Lower lobe of right lung (tissue), 2 donors: Measurements from ENCODE around the gene SYPL1. TPM values are rescaled to one million over a fixed set of nuclear protein-coding genes. Genes with fewer than 3 reads are reported as not detected.

ENCODE experiments used
- ATAC-seq, 2 donors: fragments of 200-7000 bp; cut with Tn5 transposase; one replicate each; pipeline ENCODE4 v1.9.1; 2020 to 2022; ENCODE audit warnings: mild to moderate bottlenecking in 2 of 2, moderate library complexity in 2 of 2
- DNase-seq: peaks from one replicate; pipeline ENCODE4 v3.0.0-alpha.2; 2020
- H3K27ac ChIP-seq: fragments of 200-600 bp; one replicate; pipeline ENCODE4 v1.8.0; 2022
- H3K27me3 ChIP-seq: fragments of 200-600 bp; one replicate; pipeline ENCODE4 v1.8.0; 2022; ENCODE audit warnings: low read depth
- H3K36me3 ChIP-seq: fragments of 200-600 bp; one replicate; pipeline ENCODE4 v1.8.0; 2022; ENCODE audit warnings: mild to moderate bottlenecking
- H3K4me1 ChIP-seq: fragments of 200-600 bp; one replicate; pipeline ENCODE4 v1.8.0; 2022
- H3K4me3 ChIP-seq: fragments of 200-600 bp; one replicate; pipeline ENCODE4 v1.8.0; 2022; ENCODE audit warnings: mild to moderate bottlenecking
- H3K9me3 ChIP-seq: fragments of 200-600 bp; one replicate; pipeline ENCODE4 v1.8.0; 2022
- intact Hi-C: fragments of 100-400 bp; cut with DNase I; formaldehyde crosslinking; loops from one replicate; pipeline ENCODE4 v1.11.0; 2022
- total RNA-seq: library from RNA; stranded (reverse); fragmentation: NEBNext Ultra II Directional; extraction: Animal tissue kit (Norgen Biotek cat#: 25700); gene quantifications from one replicate; pipeline ENCODE4 v1.2.1, GENCODE V29; 2021
- TF ChIP-seq, protein P1 (sequence below): fragments of 200-600 bp; IDR thresholded peaks from one replicate; pipeline ENCODE4 v1.8.0; 2022; ENCODE audit warnings: antibody characterized with exemption, mild to moderate bottlenecking
- donor health status: DM: no; HTN: yes; CAD: no; lungs with severe emphysema.

SYPL1 gene
- total RNA-seq, 1 donor from 2014 or later, result 79.6 TPM

DNA sequence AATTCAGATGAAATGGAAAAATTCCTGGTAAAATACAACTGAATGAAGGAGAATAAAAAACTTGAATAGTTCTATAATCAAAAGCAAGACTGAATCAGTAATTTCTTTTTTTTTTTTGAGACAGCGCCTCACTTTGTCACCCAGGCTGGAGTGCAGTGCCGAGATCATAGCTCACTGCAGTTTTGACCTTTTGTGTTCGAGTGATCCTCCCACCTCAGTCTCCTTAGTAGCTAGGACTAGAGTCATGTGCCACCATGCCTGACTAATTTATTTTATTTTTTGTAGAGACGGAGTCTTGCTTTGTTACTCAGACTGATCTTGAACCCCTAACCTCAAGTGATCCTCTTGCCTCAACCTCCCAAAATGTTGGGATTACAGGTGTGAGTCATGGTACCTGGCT is 26.1 kb downstream of the SYPL1 start:
- no peak overlapping the region for H3K4me3 ChIP-seq
- H3K27ac ChIP-seq, result no peak overlapping the region
- no peaks in the 10 kb centered on the region for H3K4me1 ChIP-seq
- TF ChIP-seq, protein P1, sequence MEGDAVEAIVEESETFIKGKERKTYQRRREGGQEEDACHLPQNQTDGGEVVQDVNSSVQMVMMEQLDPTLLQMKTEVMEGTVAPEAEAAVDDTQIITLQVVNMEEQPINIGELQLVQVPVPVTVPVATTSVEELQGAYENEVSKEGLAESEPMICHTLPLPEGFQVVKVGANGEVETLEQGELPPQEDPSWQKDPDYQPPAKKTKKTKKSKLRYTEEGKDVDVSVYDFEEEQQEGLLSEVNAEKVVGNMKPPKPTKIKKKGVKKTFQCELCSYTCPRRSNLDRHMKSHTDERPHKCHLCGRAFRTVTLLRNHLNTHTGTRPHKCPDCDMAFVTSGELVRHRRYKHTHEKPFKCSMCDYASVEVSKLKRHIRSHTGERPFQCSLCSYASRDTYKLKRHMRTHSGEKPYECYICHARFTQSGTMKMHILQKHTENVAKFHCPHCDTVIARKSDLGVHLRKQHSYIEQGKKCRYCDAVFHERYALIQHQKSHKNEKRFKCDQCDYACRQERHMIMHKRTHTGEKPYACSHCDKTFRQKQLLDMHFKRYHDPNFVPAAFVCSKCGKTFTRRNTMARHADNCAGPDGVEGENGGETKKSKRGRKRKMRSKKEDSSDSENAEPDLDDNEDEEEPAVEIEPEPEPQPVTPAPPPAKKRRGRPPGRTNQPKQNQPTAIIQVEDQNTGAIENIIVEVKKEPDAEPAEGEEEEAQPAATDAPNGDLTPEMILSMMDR, result no peak
- H3K36me3 ChIP-seq, result peaks cover 27% of the 10 kb centered on the region
- ATAC-seq (no peak), DNase-seq (no peak)
- H3K9me3 ChIP-seq, result no peaks in the 10 kb centered on the region
- no peaks in the 10 kb centered on the region for H3K27me3 ChIP-seq
- intact Hi-C loops, result no loop called here

DNA sequence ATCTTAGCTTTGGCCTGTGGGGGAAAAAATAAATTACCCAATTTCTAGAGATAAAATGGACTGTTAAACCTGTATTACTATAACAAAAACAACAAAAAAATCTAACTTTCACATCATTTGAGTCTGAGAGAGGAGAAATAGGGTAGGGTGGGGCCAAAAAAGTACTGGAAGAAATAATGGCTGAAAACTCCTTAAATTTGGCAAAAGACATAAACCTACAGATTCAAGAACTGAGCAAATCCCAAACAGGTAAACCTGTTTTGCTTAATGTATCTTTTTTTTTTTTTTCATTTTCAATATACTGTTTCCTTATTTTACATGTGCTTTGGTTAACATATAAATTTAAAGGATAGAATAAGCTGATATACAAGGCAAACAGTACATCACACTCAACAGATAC is 27.1 kb downstream of the SYPL1 start:
- DNase-seq (no peak), ATAC-seq (no peak)
- intact Hi-C loops, result no loop called here
- Histone ChIP-seq H3K27ac (no peak overlapping the region), H3K4me3 (no peak overlapping the region), H3K9me3 (no peaks in the 10 kb centered on the region), H3K27me3 (no peaks in the 10 kb centered on the region), H3K36me3 (peaks cover 17% of the 10 kb centered on the region), H3K4me1 (no peaks in the 10 kb centered on the region)
- TF ChIP-seq, protein P1, result no peak

DNA sequence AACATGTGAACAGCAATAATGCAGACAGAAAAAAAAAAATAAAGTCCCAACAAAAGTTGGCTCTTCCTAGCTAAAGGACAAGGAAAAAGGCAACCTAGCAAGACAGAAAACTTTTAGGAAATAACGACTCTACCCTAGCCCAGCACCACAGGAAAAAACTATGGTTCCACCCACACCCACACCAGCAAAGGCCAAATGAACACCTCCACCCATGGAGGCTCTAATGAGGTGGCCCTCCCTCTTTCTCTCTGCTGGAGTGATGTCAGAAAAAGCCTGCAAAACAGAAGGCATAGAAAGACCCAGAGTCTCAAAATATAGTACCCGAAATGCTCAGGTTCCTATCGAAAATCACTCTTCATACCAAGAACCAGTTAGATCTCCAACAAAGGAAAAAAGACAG is 28.4 kb downstream of the SYPL1 start:
- TF ChIP-seq, protein P1, result no peak
- intact Hi-C loops, result no loop called here
- Histone ChIP-seq H3K36me3 (peaks cover 7% of the 10 kb centered on the region), H3K4me3 (no peak overlapping the region), H3K27me3 (no peaks in the 10 kb centered on the region), H3K27ac (no peak overlapping the region), H3K9me3 (no peaks in the 10 kb centered on the region), H3K4me1 (no peaks in the 10 kb centered on the region)
- ATAC-seq (no peak), DNase-seq (no peak)

DNA sequence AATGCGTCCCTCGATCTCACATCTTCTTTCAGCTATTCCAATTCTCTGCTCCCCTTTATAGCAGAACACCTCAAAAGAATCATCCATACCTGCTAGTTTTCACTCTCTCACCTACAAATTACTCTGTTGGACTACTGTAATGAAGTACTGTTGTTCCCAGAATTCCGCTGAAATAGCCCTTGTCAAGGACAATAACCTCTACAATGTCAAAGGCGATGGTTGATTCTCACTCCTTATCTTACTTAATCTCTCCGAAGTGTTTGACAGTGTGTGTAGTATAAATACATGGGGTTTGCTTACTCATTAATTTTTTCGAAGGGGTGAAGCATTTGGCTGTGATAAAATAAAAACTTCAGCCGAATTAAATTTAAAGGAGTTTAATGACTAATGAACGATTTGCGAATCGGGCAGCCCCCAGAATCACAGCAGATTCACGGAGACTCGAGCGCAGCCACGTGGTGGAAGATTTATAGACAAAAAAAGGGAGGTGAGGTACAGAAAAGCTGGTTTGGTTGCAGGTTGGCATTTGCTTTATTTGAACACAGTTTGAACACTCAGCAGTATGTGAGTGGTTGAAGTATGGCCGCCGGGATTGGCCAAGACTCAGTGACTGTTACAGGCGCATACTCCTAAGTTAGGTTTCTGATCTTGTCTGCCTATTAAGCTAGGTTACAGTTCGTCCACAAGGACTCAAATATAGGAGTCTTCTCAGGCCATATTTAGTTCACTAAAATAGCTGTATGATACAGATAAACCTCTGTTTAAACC is 29.8 kb downstream of the SYPL1 start:
- Histone ChIP-seq H3K27me3 (no peaks in the 10 kb centered on the region), H3K9me3 (no peaks in the 10 kb centered on the region), H3K4me3 (no peak overlapping the region), H3K36me3 (no peaks in the 10 kb centered on the region), H3K4me1 (no peaks in the 10 kb centered on the region), H3K27ac (no peak overlapping the region)
- DNase-seq (no peak), ATAC-seq (peak; percentile 41 to 84)
- intact Hi-C loops, result no loop called here
- TF ChIP-seq, protein P1, result no peak

DNA sequence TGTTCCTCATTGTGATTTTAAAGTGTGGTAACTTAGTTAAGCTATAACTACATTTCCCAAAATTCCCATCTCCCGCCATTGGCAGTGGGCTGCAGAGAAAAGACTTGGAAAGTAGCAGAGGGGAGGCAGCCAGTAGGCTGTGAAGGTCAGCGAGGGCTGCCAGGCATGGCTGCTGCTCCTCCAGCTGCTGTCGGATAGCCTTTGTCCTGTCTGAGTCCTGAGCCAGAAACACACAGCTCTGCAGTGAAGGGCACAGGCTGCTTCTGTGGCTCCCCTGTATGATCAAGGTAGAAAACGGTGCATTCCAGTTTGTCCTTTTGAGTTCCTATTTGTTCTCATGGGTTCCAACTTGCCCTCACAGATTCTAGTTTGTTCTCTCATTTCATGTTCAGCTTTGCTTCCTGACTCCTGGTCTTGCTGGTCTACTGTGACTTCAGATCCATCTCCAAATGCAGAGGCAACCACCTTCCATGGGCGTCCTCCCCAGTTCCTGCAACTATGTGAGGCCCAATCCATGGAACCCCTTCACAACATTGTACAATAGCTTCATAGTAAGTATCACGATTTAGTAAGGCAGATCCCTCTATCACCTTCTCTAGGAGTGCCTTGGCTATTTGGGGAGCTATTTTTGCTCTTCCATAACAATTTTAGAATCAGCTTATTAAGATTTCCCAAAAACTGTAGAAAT is 31.7 kb downstream of the SYPL1 start:
- Histone ChIP-seq H3K4me1 (no peaks in the 10 kb centered on the region), H3K4me3 (no peak overlapping the region), H3K27me3 (no peaks in the 10 kb centered on the region), H3K36me3 (no peaks in the 10 kb centered on the region), H3K27ac (no peak overlapping the region), H3K9me3 (no peaks in the 10 kb centered on the region)
- no peak for ATAC-seq
- TF ChIP-seq, protein P1, result no peak
- intact Hi-C loops, result no loop called here
- DNase-seq, result no peak
